GM19468 (cell line): ENCODE results near the gene CAMTA1.

Experiments
- ATAC-seq: cut with Tn5 transposase; IDR thresholded peaks from one replicate; pipeline ENCODE4 v1.9.1; 2021; ENCODE audit warnings: mild to moderate bottlenecking, moderate library complexity, moderate number of reproducible peaks; ENCODE audit not compliant: unreplicated experiment; ENCODE audit errors: extremely low read depth

CAMTA1 gene

DNA sequence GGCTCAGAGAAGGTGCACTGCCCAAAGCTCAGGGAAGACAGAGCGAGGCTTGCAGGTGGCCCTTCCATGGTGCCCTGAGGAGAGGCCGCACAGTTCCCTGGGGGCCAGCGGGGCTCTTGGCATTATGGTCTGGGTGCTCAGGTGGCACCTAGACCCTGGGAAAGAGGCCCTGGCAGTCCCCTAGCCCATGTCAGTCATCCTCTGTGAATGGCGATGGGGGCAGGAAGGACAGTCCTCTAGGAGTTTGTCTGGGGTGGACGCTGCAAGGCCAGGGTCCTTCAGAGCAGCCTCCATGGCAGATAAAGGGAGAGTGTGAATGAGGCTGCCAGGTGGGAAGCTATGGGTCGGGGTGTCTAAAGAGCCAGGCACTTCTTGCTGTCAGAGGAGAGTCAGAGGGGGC is 640.0 kb downstream of the CAMTA1 start:
- no peak for ATAC-seq

DNA sequence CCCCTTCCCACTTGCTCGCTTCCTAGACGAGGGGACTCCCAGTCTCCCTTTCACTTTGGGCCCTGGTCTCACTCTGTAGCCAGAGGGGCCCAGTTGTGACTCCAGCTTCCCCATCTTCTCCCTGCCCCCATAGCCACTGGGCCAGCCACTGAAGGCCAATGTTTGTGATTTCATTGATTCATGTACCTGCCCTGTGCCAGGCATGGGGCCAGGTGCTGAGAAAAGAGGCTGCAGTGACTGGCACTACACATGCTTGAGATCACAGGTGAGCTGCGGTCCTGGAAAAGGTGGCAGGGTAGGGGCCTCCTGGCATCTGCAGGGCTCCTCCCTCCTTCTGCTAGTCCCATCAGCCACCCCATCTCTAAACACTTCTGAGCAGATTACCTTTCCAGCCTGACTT is 640.5 kb downstream of the CAMTA1 start:
- no peak for ATAC-seq

DNA sequence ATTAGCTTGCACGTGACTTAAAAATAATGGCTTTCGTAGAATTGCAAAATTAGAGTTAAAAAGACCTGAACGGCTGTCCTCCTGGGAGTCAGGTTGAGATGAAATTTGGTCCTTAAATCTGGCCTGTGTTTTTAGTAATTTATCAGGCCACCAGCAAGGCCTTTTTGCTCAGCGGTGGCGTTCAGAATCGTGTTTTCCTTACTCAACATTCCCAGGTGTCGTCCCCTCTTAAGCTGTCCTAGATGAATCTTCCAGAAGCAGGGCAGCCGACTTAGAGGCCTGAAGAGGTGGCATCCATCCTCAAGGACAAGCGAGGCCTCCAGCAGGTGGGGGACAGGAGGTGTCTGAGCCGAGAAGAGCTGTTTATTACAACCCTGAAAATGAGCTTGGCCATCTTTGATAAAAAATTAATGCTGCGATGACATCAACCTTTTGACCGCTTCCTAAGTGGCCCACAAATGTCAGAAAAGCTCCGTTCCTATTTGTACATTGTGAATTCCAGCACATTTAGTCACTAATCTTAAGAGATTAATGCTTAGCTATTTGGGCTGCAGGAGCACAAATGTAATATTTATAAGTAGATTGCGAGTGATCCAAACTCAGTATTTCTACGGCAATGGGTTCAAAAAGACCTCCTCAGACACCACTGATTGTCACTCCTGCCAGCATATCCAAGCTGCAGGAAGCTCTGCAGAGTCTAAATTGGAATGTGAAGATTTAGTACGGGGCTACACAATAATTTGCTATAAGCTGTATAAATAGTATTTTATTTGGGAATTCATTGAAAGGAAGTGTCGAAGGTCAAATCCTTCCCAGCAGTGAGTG is 641.7 kb downstream of the CAMTA1 start:
- ATAC-seq = no peak

DNA sequence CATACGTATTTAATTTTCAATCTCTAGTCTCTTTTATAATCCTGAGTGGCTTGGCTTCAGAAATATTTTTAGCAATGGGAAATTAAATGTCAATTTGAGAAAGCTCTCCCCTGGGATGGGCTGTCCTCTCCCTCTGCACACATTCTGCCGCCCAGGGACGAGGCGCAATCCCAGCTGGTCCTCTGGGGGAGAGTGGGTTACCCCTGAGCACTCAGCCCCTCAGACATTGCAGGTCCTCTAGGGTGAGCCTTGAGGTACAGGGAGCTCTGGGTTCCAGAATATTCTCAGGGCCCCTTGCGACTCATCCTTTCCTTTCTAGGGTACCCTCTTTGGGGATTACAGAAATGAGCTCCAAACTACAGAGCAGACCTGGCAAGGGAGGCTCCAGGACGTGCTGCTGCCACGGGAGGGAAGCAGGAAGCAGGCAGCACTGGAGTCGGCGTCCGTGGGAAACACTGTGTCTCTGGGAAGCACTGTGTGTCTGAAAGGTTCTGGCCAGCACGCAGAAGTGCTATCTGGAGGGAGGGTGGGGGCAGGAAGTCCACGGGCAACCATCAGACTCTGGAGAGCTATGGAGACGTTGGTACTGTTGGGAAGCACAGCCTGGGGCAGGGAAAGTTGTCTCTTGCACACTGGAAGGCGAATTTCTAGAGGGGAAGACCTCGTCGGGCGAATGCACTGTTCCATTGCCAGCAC is 642.5 kb downstream of the CAMTA1 start:
- ATAC-seq = no peak

DNA sequence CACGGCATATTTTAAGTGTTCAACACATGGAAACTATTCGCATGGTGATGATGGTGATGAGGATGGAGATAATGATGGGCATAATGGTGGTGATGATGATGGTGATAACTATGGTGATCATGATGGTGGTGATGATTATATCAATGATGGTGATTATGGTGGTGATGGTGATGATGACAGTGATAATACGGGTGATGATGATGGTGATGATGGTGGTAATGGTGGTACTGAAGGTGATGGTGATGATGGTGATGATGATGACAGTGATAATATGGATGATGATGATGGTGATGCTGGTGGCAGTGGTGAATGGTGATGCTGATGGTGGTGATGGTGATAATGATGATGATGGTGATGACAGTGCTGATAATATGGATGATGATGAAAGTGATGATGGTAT is 644.0 kb downstream of the CAMTA1 start:
- no peak for ATAC-seq

DNA sequence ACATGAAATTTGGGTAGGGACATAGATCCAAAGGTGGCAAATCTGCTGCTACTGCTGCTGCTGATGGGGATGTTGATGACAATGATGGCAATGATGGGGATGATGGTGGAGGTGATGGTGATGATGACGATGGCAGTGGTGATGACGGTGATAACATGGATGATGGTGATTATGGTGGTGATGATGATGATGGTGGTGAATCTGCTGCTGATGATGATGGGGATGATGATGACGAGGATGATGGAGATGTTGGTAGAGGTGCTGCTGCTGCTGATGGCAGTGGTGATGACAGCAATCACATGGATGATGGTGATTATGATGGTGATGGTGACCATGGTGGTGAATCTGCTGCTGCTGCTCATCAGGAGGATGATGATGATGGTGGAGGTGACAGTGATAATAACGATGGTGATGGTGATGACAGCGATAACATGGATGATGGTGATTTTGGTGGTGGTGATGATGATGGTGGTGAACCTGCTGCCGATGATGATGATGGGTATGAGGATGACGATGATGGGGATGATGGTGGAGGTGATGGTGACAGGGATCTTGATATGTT is 644.9 kb downstream of the CAMTA1 start:
- ATAC-seq = no peak

DNA sequence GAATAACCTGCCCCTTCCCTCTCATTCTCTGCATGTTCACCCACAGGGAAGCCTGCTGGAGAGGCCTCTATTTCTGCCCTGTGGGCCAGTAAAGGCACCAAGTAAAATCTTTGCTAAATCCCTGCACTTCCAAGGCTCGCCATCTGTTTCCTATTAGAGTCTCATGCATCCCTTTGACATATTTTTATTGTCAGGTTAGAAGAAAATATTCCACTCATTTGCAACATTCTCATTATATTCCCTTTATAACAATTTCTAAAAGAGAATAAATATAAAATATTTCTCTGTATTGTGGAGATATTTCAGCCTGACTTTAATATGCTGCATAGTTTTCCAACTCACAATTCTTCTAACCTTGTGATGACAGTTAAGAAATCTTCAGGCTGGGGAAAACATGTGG is 645.4 kb downstream of the CAMTA1 start:
- no peak for ATAC-seq

DNA sequence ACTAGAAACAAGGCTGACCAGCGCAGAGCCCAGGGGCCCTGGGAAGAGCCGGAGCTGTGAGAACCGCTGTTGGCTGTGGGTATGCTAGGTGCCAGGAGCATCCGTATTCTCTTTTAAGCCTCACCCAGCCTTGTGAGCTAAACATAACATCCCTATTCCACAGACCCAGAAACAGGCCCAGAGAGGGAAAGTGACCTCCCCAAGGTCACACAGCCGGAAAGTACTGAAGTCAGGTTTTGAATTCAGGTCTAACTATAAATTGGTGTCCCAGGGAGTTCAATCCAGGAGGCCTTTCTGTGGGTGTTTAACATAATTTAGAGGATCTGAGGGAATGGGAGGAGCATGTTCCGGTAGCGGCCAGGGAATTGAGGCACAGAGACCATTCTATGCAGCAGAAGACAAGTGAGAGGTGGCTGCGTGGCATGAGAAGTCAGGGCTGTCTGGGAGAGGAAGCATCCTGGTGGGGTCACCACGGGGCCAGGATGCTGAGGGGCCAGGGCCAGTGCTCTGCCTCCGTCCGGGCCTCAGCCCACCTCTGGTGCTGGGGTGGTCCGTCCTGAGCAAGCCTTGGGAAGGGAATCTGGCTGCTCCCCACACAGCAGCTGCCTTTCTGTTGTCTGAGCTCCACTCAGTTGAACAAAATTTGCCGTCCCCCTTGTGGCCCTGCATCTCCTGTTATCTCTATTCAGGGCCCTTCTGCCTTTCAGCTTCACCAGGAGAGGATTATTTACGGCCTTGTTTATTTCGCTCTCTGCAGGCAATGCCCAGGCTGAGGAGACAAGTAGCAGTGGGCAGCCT is 647.0 kb downstream of the CAMTA1 start:
- no peak for ATAC-seq

DNA sequence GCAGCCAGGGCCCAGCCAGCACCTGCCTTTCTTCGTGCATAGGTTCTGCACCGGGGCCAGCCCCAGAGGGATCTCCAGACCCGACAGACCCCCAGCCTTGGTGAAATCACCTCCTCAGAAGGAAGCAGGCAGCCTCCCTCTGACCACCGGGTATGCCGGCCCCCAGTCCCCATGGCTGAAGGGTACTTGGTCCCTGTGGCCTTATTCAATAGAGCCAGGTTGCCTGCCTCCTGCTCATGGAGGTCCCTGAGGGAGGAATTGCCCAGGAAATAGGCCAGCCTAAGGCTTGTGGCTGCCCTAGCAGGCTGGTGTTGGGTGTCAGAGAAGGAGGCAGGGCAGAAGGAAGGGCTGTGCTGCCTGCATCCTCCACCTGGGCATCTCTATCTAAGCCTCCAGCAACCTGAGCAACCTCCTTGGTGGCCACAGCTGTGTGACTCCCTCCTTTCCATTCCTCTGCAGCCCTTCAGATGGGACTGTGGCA is 647.7 kb downstream of the CAMTA1 start:
- no peak for ATAC-seq

DNA sequence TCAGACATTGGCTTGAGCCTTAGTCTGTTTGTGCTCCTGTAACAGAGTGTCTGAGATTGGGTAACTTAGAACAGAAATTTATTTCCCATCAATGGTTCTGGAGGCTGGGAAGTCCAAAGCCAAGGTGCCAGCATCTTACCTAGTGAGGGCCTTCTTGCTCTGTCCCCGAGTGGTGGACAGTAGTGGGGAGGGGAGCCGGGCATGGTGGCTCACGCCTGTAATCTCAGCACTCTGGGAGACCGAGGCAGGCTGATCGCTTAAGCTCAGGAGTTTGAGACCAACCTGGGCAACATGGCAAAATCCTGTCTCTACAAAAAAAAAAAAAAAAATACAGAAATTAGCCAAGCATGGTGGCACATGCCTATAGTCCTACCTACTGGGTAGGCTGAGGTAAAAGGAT is 649.3 kb downstream of the CAMTA1 start:
- ATAC-seq = no peak

DNA sequence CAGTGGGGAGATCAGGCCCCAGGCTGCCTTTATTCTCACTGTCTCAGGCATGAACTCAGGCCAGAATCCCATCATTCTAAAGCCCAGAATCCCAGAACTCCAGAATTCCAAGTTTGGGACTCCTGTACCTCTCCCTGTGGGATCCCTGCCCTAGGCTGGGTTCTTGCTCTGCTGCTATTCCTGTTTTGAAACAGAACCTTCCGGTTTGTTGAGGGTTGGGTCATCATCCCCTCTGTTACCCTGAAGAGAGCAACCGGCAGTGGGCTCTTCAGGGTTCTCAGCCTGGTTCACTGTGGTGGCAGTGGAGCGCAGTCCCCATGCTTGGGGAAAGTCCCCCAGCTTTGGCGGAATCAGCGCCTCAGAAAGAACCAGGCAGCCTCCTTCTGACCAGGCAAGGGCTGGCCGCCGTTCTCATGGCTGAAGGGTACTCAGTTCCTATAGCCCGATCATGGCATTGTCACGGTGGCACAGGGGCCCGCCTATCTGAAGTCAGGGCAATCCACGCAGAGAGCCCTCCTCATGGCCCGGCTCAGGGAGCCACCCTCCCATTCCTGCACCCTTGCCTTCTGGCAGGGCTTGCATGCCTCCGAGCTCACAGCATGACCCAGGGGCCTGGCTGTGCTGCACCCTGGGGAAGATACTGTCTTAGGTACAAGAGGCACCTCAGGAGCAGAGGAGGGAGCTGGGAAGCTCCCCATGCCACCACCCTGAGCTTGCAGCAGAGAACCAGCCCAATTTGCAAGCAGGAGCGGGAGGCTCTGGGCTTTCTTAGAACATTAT is 650.2 kb downstream of the CAMTA1 start:
- no peak for ATAC-seq

DNA sequence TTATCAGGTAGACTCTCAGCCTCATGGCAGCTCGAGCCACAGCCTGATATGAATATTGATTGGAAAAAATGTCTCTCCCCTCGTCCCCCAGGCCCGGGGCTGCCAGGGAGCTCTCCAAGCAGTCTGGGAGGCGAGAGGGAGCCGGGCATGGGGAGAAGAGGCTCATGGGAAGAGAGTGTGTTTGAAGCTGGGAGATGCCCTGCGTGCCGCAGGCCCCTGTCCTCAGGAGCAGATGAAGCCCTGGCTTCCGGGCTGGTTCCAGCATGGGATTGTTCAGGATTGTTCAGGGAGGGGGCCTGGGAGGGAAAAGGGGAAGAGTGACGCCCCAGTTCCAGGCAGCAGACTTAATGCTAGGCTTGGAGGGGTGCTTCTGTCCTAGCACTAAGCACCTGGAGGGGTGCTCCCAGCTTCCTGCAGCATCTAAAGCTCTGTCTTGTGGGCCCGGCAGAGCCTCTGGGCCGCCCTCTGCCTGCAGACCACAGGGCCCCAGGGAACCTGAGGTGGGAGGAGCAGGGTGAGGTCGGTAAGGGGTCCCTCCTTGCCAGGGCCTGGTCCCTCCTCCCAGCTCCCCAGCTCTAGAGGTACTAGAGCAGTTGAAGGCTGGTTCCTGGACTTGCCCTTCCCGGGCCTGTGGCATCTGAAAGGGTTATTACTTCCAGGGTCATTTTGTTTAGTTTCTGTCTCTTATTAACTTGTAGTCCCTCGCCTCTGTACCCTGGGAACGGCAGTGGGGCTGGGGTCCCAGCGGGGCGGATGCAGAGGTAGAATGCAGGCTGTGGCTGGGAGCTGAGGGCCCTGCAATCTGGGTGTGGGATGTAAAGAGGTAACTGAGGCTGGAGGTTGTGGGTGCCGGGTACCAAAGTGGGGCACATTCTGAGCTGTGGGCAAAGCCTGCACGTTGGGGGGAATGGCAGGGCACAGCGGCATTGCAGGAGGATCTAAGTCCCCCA is 651.1 kb downstream of the CAMTA1 start:
- no peak for ATAC-seq

DNA sequence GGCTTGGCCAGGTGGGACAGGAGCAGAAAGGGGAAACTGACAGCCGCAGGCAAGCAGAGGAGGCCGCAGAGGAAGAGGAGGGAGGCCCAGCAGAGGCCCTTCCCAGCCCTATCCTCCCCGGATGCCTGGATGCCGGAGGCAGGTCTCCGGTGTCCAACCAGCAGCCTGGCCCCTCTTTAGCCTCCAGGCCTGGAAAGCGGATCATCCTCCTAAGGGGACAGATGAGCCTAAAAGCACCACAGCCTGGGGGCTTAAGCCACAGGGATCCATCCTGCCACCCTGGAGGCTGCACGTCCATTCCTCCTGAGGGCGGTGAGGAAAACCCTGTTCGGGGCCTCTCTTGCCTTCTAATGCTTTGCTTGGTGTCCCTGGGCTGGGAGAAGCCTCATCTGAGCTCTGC is 651.8 kb downstream of the CAMTA1 start:
- no peak for ATAC-seq

DNA sequence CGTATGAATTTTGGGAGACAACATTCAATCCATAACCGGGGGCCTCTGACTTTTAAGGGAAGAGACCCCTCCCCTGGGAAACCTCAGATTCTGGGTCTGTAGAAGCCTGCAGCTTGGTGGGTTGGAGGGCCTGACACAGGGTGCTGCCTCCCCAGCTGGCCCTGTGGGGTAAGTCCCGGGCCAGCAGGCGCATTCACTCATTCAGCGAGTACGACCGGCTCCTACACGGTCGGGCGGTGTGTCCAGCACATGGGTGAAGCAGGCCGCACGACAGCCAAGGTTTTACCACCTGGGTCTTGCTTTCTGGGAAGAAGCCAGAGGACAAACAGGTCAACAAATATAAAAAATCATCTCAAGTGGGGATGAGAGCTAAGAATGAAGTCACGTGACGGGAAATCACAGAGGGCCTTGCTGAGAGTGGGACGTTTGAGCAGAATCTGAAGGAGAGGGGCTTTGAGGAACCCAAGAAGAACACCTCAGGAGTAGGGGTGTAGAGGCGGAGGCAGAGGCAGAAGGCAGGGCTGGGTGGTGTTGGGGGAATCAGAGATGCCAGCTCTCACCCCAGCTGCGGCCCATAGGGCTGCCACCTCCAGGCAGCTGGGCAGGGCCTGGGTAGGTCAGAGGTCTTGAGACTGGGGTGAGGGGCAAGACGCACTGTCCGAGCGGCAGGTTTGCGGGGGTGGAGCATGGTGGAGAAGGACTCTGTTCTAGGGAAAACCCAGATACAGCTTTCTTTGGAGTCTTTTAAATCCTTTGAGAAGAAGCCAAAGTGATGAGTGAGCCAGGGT is 652.5 kb downstream of the CAMTA1 start:
- no peak for ATAC-seq

DNA sequence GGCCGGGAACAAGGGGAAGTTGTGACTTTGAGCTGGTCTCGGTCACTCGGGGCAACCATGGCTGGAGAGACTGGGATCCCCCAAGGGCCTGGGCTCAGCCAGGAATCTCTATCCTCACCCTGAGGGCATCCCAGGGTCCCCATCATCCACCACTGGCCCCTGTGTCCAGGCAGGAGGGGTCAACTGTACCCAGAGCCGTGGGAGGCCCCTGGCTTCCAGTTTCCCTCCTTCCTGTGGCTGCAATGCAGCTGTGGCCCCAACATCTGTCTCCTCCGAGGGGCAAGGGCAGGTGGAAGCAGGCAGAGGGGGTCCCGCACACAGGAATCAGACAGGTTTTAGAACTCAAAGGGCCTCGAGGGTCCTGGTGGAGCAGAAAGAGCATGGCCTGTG is 653.1 kb downstream of the CAMTA1 start:
- ATAC-seq = no peak

DNA sequence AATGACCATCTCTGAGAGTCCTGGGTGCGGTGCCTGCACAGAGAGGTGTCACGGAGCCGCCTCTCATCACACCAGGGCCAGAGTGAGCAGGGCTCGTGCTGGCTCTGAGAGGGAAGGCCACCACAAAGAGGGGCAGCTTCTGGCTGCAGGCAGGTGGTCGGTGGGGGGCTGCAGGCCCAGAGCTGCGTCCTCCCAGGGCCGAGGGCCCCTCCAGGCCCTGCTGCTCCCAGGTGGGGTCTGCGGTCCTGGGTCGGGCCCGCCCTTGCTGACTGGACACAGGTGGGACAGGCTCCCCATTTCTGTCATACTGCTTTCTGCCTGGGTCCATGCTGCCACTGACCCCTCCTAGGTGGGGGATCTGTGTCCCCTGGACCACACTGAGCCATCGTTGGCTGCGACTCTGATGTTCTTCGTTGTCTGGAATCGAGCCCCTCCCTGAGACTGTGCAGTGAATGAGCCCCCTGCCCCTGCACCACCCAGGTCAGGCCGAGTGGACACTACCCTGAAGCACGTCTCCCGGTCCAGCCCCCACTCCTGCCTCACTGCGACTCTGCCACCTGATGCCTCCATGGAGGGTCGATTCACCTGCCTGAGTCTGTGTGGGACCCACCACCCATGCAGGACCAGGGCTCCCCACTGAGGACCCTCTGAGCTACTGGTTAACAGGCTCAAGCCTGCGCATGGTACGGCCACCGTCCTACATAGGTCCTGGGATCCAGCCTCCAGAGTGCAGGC is 653.8 kb downstream of the CAMTA1 start:
- no peak for ATAC-seq

DNA sequence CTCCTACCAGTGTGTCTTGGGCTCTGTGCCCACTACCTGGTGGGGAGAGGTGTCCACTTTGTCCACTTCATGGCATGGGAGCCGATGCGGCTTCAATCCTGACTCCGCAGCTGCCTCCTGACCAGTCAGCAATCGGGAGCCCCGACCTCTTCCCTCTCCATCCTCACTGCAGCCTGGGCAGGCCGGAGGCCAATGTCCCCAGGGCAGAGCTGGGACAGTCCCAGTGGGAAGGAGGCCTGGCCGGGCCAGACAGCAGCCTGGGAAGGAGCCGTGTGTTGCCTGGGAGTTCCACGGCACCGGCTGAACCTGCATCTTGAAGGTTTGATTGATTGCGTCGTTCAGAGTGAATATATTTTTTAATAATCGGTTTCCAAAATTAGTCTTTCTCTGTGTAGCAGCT is 654.9 kb downstream of the CAMTA1 start:
- no peak for ATAC-seq
